Measurements from ENCODE around the gene RIPOR2.

RIPOR2 gene

DNA sequence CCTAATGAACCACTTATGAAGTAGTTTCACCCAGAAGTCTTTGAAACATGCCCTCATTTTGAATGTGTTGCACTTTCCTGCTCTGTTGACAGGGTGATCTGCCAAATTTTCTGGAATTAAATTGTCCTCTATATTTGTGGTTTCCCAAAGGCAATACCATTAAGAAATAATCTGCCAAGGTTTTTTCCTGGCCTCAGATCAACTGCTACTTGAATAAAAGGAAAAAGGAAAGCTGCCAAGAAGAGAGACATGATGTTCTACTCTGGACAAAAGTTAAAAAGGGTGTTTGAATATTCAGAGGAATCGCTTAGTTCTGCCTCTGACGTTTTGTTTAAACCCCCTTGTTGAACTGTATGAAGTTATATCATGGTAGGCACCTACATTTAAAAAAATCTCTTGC, 99.7 kb downstream of the RIPOR2 start:
- H3K9me3 ChIP-seq = no peaks in the 10 kb centered on the region
- H3K4me3 ChIP-seq (ENCODE audit: low read depth, low read length) = no peak overlapping the region
- no peaks in the 10 kb centered on the region for H3K4me1 ChIP-seq
- no peaks in the 10 kb centered on the region for H3K36me3 ChIP-seq
- DNase-seq = no peak
- TF ChIP-seq, protein P1, sequence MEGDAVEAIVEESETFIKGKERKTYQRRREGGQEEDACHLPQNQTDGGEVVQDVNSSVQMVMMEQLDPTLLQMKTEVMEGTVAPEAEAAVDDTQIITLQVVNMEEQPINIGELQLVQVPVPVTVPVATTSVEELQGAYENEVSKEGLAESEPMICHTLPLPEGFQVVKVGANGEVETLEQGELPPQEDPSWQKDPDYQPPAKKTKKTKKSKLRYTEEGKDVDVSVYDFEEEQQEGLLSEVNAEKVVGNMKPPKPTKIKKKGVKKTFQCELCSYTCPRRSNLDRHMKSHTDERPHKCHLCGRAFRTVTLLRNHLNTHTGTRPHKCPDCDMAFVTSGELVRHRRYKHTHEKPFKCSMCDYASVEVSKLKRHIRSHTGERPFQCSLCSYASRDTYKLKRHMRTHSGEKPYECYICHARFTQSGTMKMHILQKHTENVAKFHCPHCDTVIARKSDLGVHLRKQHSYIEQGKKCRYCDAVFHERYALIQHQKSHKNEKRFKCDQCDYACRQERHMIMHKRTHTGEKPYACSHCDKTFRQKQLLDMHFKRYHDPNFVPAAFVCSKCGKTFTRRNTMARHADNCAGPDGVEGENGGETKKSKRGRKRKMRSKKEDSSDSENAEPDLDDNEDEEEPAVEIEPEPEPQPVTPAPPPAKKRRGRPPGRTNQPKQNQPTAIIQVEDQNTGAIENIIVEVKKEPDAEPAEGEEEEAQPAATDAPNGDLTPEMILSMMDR (IDR thresholded peaks at IDR 0.05; ENCODE audit: low read depth, low read length) = no peak
- no peaks in the 10 kb centered on the region for H3K27me3 ChIP-seq

DNA sequence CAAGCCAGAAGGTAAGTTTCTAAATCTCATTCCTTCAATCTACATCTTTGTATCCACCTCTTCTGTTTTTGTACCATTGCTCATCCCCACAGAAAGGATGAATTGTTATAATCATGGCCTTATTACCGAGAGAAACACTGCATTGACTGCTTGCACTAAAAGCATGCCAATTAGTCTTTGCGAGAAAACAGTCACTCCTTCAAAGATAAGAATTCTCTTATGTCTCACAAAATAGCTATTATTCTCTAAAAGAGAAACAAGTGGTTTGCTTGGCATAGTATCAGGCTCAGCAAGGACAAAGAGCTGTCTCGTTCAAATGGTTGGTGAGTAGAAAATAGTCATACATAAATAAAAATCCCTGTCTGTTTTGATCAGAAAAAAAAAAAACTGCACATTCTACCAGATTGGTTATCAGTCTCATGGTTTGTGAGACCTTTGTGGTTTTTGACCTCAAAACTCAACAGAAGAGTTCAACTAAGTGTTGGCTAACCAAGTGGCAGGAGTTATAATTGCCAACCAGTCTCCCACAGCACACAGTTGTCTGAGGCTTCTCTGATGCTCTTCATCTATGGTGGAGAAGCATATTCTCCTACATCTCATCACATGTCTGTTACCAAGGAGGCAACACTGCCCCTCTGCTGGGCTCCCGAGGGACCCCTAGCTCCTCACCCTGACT, 101.9 kb downstream of the RIPOR2 start:
- no peaks in the 10 kb centered on the region for H3K4me1 ChIP-seq
- no peak for DNase-seq
- TF ChIP-seq, protein P1 (IDR thresholded peaks at IDR 0.05; ENCODE audit: low read depth, low read length) = no peak
- H3K27me3 ChIP-seq = no peaks in the 10 kb centered on the region
- no peaks in the 10 kb centered on the region for H3K36me3 ChIP-seq
- no peak overlapping the region for H3K4me3 ChIP-seq (ENCODE audit: low read depth, low read length)
- no peaks in the 10 kb centered on the region for H3K9me3 ChIP-seq

DNA sequence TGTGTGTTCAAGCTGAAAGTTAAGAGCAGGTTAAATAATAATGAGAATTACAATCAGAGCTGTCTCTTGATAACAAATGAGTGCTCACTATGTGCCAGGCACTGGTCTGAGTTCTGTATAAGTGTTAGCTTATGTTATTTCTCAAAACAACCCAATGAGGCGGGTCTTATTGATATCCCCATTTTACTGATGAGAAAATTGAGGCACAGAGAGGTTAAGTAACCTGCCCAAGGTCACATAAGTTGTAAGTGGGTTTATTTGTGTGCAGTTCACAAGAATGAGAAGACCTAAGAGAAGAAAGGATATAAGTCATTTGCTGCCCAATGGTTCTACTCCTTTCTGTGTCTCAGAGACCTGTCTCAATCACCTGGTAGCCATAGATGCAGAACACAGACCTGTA, 103.0 kb downstream of the RIPOR2 start:
- Histone ChIP-seq H3K27me3 (no peaks in the 10 kb centered on the region), H3K4me3 (ENCODE audit: low read depth, low read length) (no peak overlapping the region), H3K36me3 (no peaks in the 10 kb centered on the region), H3K9me3 (no peaks in the 10 kb centered on the region), H3K4me1 (no peaks in the 10 kb centered on the region)
- no peak for DNase-seq
- TF ChIP-seq, protein P1 (IDR thresholded peaks at IDR 0.05; ENCODE audit: low read depth, low read length) = no peak

DNA sequence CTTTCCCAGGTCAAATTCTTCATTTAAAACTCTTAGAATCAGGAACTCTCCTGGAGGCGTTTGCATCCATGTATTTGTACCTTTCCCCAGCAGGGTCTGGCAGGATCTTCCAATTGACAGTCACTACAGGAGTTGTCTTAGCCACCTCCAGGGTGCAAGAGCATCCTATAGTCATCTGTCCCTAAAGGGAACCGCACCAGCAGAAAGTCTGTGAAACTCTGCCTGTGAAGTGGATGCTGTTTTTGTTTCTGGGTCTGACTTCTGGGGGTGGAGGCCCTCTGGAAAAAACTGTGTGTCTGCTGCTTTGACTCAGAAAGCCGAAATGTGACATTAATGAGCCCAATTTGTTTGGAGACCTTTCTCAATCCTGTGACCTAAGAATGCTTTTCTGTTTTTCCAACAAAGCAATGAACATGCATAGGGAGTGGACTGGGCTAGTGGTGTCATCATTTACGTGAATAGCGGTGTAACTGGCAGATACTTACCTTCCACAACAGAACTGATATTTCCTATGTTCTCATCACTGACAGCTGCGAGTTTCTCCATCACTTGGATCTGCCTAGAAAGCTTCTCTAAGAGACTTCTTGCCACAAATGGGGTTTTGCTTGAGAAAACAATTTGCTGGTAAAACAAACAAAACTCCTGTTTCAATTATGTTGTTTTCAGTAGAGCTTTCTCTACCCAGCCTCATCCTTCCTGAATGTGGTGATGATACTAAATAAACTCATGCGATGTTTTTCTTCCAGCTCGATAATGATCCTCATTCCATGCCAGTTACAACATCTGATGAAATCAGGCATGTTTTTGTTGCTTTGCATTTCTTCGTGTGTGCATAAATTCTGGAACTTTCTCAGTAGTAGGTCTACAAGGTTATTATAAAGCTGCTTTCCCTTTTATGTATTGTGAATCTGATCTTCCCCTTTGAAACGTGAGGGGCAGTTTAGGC, 103.7 kb downstream of the RIPOR2 start:
- H3K36me3 ChIP-seq = no peaks in the 10 kb centered on the region
- H3K9me3 ChIP-seq = no peaks in the 10 kb centered on the region
- H3K27me3 ChIP-seq = no peaks in the 10 kb centered on the region
- no peaks in the 10 kb centered on the region for H3K4me1 ChIP-seq
- DNase-seq = no peak
- H3K4me3 ChIP-seq (ENCODE audit: low read depth, low read length) = no peak overlapping the region
- TF ChIP-seq, protein P1 (IDR thresholded peaks at IDR 0.05; ENCODE audit: low read depth, low read length) = no peak

DNA sequence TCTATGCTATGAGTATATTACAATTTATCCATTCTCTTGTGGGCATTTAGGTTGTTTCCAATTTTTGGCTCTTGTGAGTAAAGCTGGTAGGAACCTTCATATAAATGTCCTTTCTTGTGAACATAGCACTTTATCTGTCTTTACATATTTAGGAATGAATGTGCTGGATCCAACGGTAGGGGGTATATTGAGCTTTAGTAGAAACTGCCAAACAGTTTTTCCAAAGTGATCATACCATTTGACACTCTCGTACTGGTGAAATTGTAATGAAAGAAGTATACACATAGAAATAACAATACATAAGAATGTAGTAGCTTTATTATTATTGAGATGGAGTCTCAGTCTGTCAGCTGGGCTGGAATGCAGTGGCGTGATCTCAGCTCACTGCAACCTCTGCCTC, 106.1 kb downstream of the RIPOR2 start:
- H3K36me3 ChIP-seq = no peaks in the 10 kb centered on the region
- TF ChIP-seq, protein P1 (IDR thresholded peaks at IDR 0.05; ENCODE audit: low read depth, low read length) = peak; percentile 20
- DNase-seq = no peak

DNA sequence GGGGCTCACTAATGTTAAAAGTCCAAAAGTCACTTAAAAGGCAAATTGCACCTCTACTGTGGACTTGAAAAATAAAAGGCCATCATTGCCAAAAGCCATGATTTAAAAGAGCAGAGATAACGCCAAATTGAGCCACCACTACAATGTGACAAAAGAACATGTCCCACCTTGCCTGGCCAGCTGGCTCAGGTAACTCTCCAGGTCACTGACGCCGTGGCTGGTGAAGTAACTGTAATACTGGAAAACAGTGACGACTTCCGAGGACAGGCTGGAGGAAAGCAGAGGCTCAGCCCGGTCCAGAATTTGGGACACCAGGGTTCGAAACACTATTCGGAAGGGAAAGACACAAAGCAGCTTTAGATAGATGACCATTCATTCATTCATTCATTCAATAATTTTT, 107.8 kb downstream of the RIPOR2 start:
- Histone ChIP-seq H3K9me3 (no peaks in the 10 kb centered on the region), H3K27me3 (no peaks in the 10 kb centered on the region), H3K4me1 (peaks cover 12% of the 10 kb centered on the region), H3K36me3 (no peaks in the 10 kb centered on the region), H3K4me3 (ENCODE audit: low read depth, low read length) (no peak overlapping the region)
- DNase-seq = no peak
- TF ChIP-seq, protein P1 (IDR thresholded peaks at IDR 0.05; ENCODE audit: low read depth, low read length) = no peak

More for the DNA sequence above, 106.1 kb downstream of the RIPOR2 start:
- Histone ChIP-seq H3K4me1 (peaks cover 7% of the 10 kb centered on the region), H3K27me3 (no peaks in the 10 kb centered on the region), H3K4me3 (ENCODE audit: low read depth, low read length) (no peak overlapping the region), H3K9me3 (no peaks in the 10 kb centered on the region)

All from BE2C (cell line).